ENCODE data around the gene FOXN3.
"Not testable (repeated sequence)": the region's sequence is repeated elsewhere in the genome, so short reads cannot be mapped to it uniquely, and the experiment has no call there.

Gene FOXN3

DNA sequence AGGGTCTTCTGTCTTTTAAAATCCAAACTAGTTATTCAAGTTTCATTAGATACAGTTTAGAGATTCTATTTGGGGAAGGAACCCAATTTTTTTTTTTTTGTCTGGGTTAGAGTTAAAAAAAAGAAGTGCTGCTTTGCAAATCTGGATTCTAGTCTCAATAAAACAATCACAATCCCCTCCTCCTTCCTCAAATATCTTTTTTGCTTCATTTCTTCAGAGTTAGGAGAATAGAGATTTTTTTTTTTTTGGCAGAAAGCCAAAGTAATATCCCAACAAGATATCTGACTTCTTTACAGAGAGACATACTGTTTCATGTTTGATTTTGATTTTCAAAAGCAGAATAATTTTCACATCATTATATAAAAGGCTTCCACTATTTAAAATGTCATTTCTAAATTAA lies 201.9 kb downstream of the FOXN3 start:
- DNase-seq: no peak

DNA sequence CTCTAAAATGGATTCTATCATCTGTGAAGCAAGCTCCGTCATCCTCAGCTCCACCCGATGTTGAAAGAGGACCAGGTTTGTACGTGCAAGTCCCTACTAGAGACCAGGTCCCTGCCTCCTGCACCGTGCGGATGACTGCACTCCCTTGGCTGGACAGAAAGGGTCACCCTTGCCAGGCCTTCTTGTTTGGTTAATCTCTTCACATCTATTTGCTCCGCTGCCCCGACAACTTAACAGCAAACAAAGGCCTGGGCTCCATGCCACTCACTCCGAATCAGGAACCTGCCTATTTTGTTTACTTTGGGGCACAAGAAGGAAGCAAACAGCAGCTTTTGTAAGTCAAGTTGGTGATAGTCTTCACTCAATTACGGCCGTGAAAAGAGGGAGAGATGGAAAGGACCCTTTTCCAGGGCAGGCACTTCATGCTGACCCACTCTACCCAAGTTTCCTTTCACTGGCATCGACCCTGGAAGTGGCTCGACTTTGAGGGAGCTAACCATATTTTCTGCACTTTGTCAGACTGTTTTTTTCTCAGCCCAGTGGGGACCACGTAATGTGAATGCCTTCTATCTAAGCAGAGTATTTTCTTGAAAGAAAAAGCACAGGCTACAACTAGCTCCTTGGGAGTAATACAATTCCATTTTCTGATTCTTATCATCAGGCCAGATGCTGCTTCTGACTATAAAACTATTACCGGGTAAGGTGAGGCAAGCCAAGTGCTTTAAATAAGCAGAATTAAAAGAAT lies 202.6 kb downstream of the FOXN3 start:
- no peak for DNase-seq

DNA sequence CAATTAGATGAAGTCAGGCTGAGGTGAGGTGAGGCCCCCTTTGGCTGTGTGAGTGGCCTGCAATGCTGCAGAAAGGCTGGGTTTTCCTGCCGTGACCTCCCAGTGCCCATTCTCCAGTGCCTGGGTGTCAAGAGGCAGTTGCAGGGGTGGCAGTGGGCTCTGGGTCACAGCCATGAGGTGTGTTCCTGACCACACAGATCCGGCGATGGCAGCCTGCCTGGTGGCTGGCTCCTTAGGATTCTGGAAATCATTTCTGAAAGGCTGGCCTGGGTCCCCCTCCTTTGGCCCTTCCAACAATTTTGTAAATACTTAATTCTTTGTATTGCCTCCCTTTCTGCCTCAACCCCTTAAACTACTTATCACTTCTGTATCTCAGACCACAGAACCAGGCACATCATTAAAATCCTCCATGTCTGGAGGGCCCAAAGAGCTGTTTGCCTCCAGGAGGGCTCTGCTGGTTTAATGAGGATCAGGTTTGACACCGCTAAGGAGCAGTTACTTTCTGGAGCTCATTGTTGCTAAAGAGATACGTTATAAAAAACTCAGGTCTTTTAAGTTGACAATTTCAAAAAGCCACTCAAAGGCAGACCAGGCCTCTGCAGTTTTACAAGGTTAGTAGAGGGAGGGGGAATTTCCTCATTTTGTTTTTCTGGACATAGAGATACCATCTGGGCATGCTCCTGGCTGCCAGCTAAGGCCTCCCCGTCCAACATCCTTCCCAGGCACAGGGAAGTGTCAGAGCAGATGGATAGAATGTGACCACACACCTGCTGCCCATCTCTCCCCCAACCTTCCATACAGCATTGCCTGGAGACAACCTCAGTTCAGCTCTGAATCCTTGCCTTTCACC lies 204.4 kb downstream of the FOXN3 start:
- DNase-seq: no peak

GRCh38 chr14:89209558-89209957 lies 207.5 kb downstream of the FOXN3 start:
- DNase-seq: no peak

GRCh38 chr14:89207925-89208328 lies 209.1 kb downstream of the FOXN3 start:
- no peak for DNase-seq

GRCh38 chr14:89206389-89207031 lies 210.5 kb downstream of the FOXN3 start:
- DNase-seq: no peak

GRCh38 chr14:89205137-89205740 lies 211.8 kb downstream of the FOXN3 start:
- no peak for DNase-seq

- DNase-seq: no peak
Observed at GRCh38 chr14:89202413-89203190, 214.4 kb downstream of the FOXN3 start.

DNA sequence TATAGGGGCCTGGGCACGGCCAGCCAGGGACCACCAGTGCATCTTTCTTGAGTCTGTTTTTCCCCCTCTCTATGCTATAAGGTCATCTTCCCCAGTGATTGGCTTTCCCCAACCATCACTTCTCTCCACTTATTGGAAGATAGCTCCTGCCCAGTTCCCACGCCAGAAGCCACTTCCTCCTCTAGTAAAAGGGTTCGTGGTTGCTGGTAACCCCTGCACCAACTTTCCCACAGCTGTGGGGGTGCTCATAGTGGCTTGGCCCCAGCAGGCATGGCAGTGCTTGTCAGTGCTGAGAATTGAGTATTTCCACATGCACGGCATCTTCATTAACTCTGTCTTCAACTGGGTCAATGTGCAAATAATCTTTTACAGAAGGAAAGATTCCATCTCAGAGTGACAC lies 215.4 kb downstream of the FOXN3 start:
- no peak for DNase-seq

- DNase-seq: not testable (repeated sequence)
Observed at GRCh38 chr14:89199357-89199756, 217.7 kb downstream of the FOXN3 start.

DNA sequence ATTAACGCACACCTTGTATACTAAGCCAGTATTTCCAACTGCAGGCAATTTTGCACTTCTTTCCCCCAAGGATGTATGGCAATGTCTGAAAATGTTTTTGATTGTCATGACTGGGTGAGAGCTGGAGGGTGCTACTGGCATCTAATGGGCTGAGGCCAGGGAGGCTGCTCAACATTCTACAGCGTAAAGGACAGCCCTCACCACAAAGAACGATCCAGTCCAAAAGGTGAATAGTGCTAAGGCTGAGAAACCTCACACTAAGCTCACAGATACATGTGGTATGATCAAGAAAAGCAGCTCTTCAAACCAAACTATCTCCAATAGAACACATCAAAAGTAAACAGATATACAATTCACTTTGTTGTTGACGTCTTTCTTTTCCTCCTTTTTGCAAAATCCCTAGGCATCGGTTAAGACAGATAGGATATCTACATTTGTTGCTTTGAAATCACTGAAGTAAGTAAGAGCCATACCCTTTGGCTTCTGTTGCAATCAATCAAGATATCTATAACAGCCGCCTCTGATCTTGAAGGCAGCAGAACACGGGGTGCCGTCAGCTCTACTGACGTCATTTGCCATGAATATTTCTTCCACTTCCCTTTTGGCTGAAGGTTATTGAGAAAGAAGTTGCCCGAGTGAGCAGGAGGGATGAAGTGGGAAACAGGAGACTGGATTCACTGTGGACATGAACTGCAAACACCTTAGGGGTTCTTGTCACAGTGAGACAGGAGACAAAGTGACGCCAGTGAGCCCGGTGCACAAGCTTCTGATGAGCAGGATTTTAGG lies 218.3 kb downstream of the FOXN3 start:
- DNase-seq: no peak

DNA sequence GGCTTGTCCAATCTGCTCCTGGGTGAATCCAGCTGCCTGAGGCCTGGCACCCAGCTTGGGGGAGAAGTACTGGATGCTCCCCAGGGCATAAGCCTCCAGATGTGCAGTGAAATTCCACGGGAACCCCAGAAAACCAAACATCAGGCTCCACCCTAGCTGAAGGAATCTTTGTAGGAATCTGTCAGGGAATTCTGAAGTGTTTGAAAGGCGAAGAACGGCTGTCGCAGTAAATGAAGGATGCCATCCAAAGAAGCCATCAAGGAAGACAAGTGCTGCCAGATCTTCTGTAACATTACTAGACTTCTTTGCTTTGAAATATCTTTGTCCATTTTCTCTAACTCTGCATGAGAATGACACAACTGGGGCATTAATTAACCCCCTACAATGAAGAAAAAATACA lies 219.4 kb downstream of the FOXN3 start:
- no peak for DNase-seq

DNA sequence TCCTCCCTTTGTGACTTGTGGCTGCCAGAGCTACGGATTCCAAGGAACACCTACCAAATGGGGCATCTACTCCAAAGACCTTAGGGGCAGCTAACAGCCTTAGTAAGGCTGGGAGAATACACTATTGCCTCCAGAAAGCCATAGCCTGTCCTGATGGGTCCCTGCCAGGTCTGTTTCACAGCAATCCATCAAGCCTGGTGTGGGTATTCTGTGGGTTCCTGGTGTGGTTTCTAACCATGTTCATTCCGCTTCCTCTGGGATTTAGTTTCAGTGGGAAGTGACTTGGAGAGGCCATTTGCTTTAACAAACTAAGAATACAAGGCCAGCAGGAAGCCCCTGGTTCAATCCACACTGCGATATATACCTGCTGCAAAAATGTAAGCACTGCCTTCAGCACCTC lies 220.5 kb downstream of the FOXN3 start:
- DNase-seq: no peak

DNA sequence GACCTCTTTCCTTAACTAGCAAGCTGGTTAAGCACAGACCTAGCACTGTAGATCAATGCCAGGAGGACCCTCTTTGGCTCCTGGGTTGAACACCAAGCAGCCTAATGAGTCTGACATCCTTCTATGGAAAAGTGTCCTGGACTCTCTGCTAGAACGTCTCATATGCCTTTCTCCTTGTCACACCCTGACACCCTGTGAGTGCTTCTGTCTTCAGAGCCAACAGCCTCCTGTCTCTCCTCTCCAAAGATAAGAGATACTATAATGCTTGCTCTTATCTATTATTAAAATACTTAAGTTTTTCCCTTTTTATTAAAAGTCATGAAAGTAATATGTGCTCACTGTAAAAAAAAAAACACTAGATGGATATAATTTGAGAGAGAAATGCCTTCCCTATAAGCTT lies 222.7 kb downstream of the FOXN3 start:
- no peak for DNase-seq

- DNase-seq: no peak
Observed at GRCh38 chr14:89190765-89191513, 226.1 kb downstream of the FOXN3 start.

DNA sequence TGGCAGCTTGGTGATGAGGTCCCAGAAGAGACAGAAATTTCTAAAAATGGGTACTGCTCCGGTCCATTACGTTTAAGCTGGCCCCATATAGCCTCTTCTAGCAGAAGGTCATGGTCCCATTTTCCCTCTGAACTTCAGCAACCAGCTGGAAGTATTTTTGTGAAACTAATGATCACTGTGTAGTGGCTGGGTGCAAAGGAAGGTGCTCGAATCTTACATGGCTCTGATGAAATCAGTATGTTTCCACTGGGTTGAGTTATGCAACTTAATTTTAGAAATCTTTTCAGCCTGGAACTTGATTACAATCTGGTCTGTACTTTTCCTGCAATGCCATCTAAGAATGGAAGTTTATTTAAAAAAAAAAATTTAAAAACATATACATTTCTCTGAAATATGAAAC lies 228.5 kb downstream of the FOXN3 start:
- no peak for DNase-seq

- no peak for DNase-seq
Observed at GRCh38 chr14:89187501-89187900, 229.5 kb downstream of the FOXN3 start.

- no peak for DNase-seq
Observed at GRCh38 chr14:89186856-89187376, 230.1 kb downstream of the FOXN3 start.

DNA sequence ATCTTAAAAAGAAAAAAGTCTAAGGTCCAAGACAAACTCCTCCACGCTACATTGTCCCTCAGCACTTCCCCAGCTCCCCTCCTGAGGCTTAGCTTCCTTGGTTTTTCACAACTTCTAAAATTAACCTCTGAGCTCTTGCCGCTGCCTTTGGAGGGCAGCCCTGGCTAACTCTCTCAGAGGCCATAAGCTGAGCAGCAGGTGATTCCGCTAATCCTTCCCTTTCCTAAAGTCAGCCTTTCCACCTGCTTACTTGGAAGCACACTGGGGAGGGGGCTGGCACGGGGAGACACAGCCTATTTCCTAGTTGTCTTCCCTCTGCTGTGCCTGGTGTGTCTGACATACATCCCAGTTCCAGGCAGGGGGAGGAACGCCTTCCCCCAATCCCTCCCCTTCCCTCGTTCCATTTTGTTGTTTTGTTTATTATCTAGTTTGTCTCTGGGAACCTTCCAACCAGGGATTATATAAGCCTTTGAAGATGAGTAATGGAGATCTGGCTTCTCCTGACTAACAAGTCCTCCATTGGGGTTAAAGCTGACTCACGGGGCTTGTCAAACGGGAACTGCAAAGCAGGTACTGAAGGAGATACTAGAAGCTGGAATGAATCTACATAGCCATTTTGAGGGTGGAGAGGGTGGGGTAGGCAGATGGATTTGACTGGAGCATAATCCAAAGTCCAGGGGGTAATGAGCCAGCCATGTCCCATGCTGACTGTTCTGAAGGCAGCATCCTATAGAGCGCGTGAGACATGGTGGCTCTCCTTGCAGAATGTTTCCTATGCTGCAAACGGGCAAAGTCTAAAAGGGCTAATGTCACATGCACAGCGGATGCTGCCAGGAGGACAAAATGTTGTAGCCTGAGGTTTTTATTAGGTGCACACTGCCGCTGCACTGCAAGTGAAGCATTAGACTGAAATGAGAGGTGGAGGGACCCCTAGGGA lies 230.8 kb downstream of the FOXN3 start:
- DNase-seq: no peak

DNA sequence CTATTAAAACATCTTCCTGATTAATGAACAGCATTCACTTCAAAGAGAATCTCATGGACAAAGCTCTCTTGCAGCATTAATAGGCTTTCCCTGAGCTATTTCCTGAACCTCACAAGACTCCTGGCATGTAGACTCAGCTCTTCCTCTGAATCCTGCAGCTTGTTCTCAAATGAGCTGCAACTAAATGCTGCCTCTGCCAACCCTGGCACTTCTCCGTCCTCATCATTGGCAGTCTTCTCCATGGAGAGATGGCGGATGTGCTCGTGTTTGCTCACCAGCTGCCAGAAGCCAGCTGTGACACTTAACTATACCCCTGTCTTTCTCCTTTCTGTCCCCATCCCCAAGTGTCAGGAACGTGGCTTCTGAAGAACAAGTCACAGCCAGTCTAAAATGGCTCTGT lies 232.1 kb downstream of the FOXN3 start:
- no peak for DNase-seq

Measured in activated CD4-positive, alpha-beta T cell treated with anti-CD3 and anti-CD28 coated beads for 4 hours (primary cell).